ENCODE results near the gene ADAMTSL3. TPM values are rescaled to one million over a fixed set of nuclear protein-coding genes. Genes with fewer than 3 reads are reported as not detected.

Gene ADAMTSL3
- total and polyA plus RNA-seq, 4 donors: 0.85 to 58.2 (median 7.9) TPM

DNA sequence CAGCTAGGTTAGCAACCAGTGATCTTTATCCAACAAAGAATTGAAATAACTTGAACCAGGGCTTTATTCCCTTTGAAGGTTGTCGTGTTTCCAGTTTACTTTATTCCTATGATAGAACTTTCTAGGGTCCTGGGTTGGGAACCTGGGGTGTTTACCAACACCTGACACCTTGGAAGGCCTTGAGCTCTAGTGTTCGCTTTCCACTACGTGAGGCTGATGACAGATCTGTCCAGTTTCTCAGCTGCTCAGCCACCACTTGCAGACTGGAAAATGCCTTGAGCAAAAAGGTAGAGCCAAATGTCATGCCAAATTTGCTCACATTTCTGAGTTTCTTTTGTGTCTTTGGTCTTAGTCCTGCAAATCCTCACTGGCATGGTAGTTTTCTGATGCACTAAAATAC is 227.2 kb downstream of the ADAMTSL3 start:
- ATAC-seq (ENCODE audit: insufficient read depth, low FRiP score) (no peak), DNase-seq (no peak)
- Histone ChIP-seq H3K4me3 (no peak overlapping the region), H3K27ac (ENCODE audit: low read depth in 1 of 2, low read length in 1 of 2) (no peak overlapping the region), H3K9me3 (ENCODE audit: control insufficient read depth in 4 of 4, insufficient read depth in 3 of 4, low read length in 3 of 4) (no peaks in the 10 kb centered on the region), H3K4me1 (ENCODE audit: control insufficient read depth in 5 of 5, insufficient read depth in 5 of 5, low read length in 5 of 5) (no peaks in the 10 kb centered on the region), H3K27me3 (ENCODE audit: control insufficient read depth in 3 of 3, insufficient read depth in 3 of 3, low read length in 2 of 3) (no peaks in the 10 kb centered on the region), H3K9ac (ENCODE audit: insufficient read depth in 1 of 2, low read length in 2 of 2) (no peak overlapping the region), H3K36me3 (ENCODE audit: control insufficient read depth in 4 of 4, insufficient read depth in 4 of 4, low read length in 4 of 4) (no peaks in the 10 kb centered on the region)
- TF ChIP-seq, protein P1, sequence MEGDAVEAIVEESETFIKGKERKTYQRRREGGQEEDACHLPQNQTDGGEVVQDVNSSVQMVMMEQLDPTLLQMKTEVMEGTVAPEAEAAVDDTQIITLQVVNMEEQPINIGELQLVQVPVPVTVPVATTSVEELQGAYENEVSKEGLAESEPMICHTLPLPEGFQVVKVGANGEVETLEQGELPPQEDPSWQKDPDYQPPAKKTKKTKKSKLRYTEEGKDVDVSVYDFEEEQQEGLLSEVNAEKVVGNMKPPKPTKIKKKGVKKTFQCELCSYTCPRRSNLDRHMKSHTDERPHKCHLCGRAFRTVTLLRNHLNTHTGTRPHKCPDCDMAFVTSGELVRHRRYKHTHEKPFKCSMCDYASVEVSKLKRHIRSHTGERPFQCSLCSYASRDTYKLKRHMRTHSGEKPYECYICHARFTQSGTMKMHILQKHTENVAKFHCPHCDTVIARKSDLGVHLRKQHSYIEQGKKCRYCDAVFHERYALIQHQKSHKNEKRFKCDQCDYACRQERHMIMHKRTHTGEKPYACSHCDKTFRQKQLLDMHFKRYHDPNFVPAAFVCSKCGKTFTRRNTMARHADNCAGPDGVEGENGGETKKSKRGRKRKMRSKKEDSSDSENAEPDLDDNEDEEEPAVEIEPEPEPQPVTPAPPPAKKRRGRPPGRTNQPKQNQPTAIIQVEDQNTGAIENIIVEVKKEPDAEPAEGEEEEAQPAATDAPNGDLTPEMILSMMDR (IDR thresholded peaks at IDR 0.05; ENCODE audit: control extremely low read depth, extremely low read depth): no peak
- WGBS, 2 donors: 85 to 92% methylated on average over 3 of the region's 3 CpGs

DNA sequence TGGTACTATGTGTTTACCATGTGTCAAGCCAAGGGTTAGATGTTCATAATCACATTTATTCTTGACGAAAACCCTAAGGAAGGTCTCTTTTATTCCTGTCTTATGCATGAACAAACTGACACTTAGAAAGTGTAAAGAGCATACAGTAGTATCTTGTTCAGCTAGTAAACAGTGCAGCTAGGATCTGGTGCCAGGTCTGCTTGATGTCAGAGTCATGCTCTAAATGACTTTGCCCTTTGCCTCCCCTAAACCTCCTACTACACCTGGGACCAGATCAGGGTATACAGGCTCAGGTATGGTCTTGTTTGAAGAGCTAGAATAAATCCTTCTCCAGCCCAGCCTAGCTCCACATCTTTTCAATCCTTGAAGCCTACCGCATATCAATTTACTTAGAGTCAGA is 232.4 kb downstream of the ADAMTSL3 start:
- DNase-seq (no peak), ATAC-seq (ENCODE audit: insufficient read depth, low FRiP score) (no peak)
- Histone ChIP-seq H3K9me3 (ENCODE audit: control insufficient read depth in 4 of 4, insufficient read depth in 3 of 4, low read length in 3 of 4) (no peaks in the 10 kb centered on the region), H3K4me1 (ENCODE audit: control insufficient read depth in 5 of 5, insufficient read depth in 5 of 5, low read length in 5 of 5) (peaks cover 0 to 3% (median 0%) of the 10 kb centered on the region in 5 donors), H3K36me3 (ENCODE audit: control insufficient read depth in 4 of 4, insufficient read depth in 4 of 4, low read length in 4 of 4) (peaks cover 0 to 3% (median 0%) of the 10 kb centered on the region in 4 donors), H3K27me3 (ENCODE audit: control insufficient read depth in 3 of 3, insufficient read depth in 3 of 3, low read length in 2 of 3) (no peaks in the 10 kb centered on the region), H3K27ac (ENCODE audit: low read depth in 1 of 2, low read length in 1 of 2) (no peak overlapping the region), H3K9ac (ENCODE audit: insufficient read depth in 1 of 2, low read length in 2 of 2) (no peak overlapping the region), H3K4me3 (no peak overlapping the region)
- WGBS, 2 donors: 89 to 93% methylated on average over 2 of the region's 2 CpGs
- TF ChIP-seq, protein P1 (IDR thresholded peaks at IDR 0.05; ENCODE audit: control extremely low read depth, extremely low read depth): no peak

DNA sequence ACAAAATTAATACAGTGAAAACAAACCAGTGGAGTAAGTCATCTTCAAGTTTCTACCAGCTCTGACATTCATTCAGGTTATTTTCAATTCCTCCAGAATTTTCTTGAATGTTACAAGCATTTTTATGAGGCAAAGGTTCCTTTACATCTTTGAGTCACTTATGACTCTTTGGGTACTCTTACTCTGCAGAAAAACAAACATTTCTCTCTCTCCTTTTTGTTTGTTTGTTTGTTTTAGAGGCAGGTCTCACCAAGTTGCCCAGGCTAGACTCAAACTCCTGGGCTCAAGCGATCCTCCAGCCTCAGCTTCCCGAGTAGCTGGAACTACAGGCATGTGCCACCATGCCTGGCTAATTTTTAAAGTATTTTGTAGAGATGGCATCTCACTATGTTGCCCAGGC is 233.5 kb downstream of the ADAMTSL3 start:
- DNase-seq: no peak
- TF ChIP-seq, protein P1 (IDR thresholded peaks at IDR 0.05; ENCODE audit: control extremely low read depth, extremely low read depth): no peak
- no peak overlapping the region for H3K4me3 ChIP-seq
- no peaks in the 10 kb centered on the region for H3K9me3 ChIP-seq (ENCODE audit: control insufficient read depth in 4 of 4, insufficient read depth in 3 of 4, low read length in 3 of 4)
- 87 to 89% methylated on average over 2 of the region's 2 CpGs for WGBS, 2 donors
- ATAC-seq (ENCODE audit: insufficient read depth, low FRiP score): no peak
- H3K36me3 ChIP-seq (ENCODE audit: control insufficient read depth in 4 of 4, insufficient read depth in 4 of 4, low read length in 4 of 4): peaks cover 0 to 3% (median 0%) of the 10 kb centered on the region in 4 donors
- H3K9ac ChIP-seq (ENCODE audit: insufficient read depth in 1 of 2, low read length in 2 of 2): no peak overlapping the region
- peaks cover 0 to 3% (median 0%) of the 10 kb centered on the region in 5 donors for H3K4me1 ChIP-seq (ENCODE audit: control insufficient read depth in 5 of 5, insufficient read depth in 5 of 5, low read length in 5 of 5)
- no peaks in the 10 kb centered on the region for H3K27me3 ChIP-seq (ENCODE audit: control insufficient read depth in 3 of 3, insufficient read depth in 3 of 3, low read length in 2 of 3)
- H3K27ac ChIP-seq (ENCODE audit: low read depth in 1 of 2, low read length in 1 of 2): no peak overlapping the region

DNA sequence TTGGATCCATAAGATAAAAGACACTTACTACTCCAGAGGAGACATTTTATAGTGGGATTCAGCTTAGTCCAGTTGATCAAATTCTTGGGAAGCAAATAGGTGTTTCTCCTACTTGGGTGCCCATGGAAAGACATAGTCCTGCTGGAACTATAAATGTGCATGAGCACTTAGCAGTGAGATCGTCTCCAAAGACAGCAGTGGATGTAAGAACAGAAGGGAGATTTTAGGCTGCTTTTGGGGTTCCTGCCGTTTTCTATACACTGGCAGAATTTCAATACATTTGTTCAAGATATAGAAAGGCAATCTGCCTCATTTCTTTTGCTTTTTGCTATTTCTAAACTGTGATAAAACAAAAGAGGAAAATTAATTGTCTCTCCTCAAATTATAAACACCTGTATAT is 234.0 kb downstream of the ADAMTSL3 start:
- H3K27ac ChIP-seq (ENCODE audit: low read depth in 1 of 2, low read length in 1 of 2): no peak overlapping the region
- H3K4me3 ChIP-seq: no peak overlapping the region
- DNase-seq: no peak
- H3K4me1 ChIP-seq (ENCODE audit: control insufficient read depth in 5 of 5, insufficient read depth in 5 of 5, low read length in 5 of 5): peaks cover 0 to 3% (median 0%) of the 10 kb centered on the region in 5 donors
- no peaks in the 10 kb centered on the region for H3K9me3 ChIP-seq (ENCODE audit: control insufficient read depth in 4 of 4, insufficient read depth in 3 of 4, low read length in 3 of 4)
- no peaks in the 10 kb centered on the region for H3K27me3 ChIP-seq (ENCODE audit: control insufficient read depth in 3 of 3, insufficient read depth in 3 of 3, low read length in 2 of 3)
- no peak for ATAC-seq (ENCODE audit: insufficient read depth, low FRiP score)
- H3K36me3 ChIP-seq (ENCODE audit: control insufficient read depth in 4 of 4, insufficient read depth in 4 of 4, low read length in 4 of 4): peaks cover 0 to 3% (median 0%) of the 10 kb centered on the region in 4 donors
- WGBS, 2 donors: 92 to 95% methylated on average over 2 of the region's 2 CpGs
- H3K9ac ChIP-seq (ENCODE audit: insufficient read depth in 1 of 2, low read length in 2 of 2): no peak overlapping the region
- TF ChIP-seq, protein P1 (IDR thresholded peaks at IDR 0.05; ENCODE audit: control extremely low read depth, extremely low read depth): no peak

Measured in lung (tissue), 12 donors.